GM12878 (cell line): ENCODE data around the gene ANKRD36B.
"Not testable (repeated sequence)": the region's sequence is repeated elsewhere in the genome, so short reads cannot be mapped to it uniquely, and the experiment has no call there.

Experiments
- POLR2A ChIP-seq: IDR thresholded peaks from 2 replicates; pipeline ENCODE4 v1.6.1; 2011; ENCODE audit warnings: low read depth, mild to moderate bottlenecking, low read length
- TF ChIP-seq, protein P1 (sequence below): IDR thresholded peaks from 2 replicates; pipeline ENCODE4 v1.6.1; 2012; ENCODE audit warnings: mild to moderate bottlenecking, low read depth, low read length

GRCh38 chr2:97622976-97623375, 33.3 kb upstream of the ANKRD36B start:
- not testable (repeated sequence) for TF ChIP-seq POLR2A
- TF ChIP-seq, protein P1, sequence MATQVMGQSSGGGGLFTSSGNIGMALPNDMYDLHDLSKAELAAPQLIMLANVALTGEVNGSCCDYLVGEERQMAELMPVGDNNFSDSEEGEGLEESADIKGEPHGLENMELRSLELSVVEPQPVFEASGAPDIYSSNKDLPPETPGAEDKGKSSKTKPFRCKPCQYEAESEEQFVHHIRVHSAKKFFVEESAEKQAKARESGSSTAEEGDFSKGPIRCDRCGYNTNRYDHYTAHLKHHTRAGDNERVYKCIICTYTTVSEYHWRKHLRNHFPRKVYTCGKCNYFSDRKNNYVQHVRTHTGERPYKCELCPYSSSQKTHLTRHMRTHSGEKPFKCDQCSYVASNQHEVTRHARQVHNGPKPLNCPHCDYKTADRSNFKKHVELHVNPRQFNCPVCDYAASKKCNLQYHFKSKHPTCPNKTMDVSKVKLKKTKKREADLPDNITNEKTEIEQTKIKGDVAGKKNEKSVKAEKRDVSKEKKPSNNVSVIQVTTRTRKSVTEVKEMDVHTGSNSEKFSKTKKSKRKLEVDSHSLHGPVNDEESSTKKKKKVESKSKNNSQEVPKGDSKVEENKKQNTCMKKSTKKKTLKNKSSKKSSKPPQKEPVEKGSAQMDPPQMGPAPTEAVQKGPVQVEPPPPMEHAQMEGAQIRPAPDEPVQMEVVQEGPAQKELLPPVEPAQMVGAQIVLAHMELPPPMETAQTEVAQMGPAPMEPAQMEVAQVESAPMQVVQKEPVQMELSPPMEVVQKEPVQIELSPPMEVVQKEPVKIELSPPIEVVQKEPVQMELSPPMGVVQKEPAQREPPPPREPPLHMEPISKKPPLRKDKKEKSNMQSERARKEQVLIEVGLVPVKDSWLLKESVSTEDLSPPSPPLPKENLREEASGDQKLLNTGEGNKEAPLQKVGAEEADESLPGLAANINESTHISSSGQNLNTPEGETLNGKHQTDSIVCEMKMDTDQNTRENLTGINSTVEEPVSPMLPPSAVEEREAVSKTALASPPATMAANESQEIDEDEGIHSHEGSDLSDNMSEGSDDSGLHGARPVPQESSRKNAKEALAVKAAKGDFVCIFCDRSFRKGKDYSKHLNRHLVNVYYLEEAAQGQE, result not testable (repeated sequence)
